Activated CD8-positive, alpha-beta memory T cell treated with anti-CD3 and anti-CD28 coated beads for 1 hour (primary cell): ENCODE measurements around the gene MPHOSPH9.

Experiments used
- DNase-seq, 2 donors: peaks; one replicate each; pipeline ENCODE4 v3.0.0-alpha.2; 2020; ENCODE audit warnings: low read depth in 1 of 2; ENCODE audit errors: extremely low read depth in 1 of 2

The MPHOSPH9 gene, protein sequence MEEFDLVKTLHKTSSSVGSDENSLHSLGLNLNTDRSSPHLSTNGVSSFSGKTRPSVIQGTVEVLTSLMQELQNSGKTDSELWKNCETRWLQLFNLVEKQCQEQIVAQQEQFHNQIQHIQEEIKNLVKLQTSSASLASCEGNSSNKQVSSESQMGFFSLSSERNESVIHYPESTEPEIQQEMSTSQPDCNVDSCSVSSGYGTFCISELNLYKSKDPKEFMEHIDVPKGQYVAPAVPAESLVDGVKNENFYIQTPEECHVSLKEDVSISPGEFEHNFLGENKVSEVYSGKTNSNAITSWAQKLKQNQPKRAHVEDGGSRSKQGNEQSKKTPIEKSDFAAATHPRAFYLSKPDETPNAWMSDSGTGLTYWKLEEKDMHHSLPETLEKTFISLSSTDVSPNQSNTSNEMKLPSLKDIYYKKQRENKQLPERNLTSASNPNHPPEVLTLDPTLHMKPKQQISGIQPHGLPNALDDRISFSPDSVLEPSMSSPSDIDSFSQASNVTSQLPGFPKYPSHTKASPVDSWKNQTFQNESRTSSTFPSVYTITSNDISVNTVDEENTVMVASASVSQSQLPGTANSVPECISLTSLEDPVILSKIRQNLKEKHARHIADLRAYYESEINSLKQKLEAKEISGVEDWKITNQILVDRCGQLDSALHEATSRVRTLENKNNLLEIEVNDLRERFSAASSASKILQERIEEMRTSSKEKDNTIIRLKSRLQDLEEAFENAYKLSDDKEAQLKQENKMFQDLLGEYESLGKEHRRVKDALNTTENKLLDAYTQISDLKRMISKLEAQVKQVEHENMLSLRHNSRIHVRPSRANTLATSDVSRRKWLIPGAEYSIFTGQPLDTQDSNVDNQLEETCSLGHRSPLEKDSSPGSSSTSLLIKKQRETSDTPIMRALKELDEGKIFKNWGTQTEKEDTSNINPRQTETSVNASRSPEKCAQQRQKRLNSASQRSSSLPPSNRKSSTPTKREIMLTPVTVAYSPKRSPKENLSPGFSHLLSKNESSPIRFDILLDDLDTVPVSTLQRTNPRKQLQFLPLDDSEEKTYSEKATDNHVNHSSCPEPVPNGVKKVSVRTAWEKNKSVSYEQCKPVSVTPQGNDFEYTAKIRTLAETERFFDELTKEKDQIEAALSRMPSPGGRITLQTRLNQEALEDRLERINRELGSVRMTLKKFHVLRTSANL

DNA sequence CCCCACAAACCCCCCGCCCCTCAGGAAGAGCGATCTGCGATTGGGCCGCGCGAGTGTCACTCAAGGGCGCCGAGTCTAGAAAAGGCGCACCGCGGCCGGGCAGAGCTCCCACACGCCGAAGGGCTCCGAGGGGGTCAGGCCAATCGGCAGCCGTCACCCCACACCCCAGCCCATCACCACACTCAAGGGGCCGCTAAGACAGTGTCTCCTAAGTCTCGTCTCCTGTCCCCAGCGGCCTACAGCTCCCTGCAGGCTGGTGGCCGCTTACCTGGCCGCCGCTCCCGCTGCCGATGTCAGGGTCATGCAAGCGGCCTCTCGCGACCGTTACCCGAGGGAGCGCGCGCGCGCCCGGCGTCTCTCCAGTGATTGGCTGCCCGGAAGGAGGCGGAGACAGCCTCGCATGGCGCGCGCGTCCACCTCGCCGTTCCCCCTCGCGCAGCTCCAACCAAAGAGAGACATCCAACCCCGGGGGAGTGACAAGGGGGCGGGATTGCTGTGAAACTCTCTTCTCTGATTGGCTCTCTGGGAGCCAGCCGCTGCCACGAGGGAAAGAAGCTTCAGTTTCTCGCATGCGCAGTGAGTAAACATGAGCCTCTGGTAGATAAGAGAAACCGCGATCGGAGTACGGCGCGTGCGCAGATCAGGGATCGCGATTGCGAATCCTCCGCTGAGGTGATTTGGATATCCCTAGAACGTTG, at the start of gene MPHOSPH9, which contains the start of gene MTRFR:
Gene MPHOSPH9 (minus strand): TSS at position 335 of the 698 bp plus-strand sequence. CDS start 2,777 bp downstream, outside the sequence.
Gene MTRFR (plus strand): TSS at position 630 of the 698 bp plus-strand sequence. CDS start 20,239 bp downstream, outside the sequence.
- peak; percentile 92 to 99 for DNase-seq

- DNase-seq: no peak
Observed at GRCh38 chr12:123282111-123282510, 49.2 kb upstream of the MPHOSPH9 start.

DNA sequence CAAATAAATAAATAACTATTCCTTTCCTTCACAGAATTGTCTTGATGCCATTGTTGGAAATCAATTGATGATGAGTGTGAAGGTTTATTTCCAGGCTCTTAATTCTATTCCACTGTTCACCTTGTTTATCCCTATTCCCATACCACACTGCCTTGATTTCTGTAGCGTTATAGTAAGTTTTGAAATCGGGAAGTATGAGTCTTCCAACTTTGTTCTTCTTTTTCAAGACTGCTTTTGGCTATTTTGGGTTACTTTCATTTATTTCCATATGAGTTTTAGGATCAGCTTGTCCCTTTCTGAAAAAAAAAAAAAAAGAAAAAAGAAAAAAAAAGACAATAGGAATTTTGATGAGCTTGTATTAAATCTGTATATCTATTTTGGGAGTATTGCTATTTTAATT, 48.0 kb upstream of the MPHOSPH9 start:
- DNase-seq: no peak

DNA sequence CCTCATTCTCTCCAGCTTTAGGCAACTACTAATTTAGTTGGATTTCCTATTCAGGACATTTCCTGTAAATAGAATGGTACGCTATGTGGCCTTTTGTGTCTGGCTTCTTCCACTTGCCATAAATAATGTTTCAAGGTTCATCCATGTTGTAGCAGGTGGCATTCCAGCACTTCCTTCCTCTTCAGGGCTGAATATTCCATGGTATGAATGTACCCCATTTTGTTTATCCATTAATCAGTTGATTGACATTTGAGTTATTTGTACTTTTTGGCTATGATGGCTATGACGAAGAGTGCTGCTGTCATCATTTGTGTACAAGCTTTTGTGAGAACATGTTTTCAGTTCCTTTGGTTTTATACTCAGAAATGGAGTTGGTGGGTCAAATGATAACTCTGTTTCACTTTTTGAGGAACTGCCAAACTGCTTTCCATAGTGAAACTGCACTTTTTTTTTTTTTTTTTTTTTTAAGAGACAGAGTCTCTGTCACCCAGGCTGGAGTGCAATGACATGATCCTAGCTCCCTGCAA, 45.2 kb upstream of the MPHOSPH9 start:
- no peak for DNase-seq

DNA sequence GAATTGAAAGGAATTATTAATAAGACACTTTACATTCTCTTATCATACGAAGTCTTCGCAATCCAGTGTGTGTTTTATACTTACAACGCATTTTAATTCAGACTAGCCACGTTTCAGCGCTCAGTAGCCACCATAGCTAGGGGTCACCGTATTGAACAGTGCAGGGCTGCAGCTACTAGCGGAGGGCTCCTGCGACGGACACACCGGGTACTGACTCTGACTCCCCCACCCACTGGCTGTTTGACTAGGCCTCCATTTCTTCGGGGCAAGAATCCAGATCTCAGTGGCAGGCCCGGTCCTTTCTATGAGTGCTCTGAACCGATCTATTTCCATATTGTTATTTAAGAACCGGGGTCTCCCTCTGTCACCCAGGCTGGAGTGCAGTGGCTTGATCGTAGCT, 40.2 kb upstream of the MPHOSPH9 start:
- no peak for DNase-seq

DNA sequence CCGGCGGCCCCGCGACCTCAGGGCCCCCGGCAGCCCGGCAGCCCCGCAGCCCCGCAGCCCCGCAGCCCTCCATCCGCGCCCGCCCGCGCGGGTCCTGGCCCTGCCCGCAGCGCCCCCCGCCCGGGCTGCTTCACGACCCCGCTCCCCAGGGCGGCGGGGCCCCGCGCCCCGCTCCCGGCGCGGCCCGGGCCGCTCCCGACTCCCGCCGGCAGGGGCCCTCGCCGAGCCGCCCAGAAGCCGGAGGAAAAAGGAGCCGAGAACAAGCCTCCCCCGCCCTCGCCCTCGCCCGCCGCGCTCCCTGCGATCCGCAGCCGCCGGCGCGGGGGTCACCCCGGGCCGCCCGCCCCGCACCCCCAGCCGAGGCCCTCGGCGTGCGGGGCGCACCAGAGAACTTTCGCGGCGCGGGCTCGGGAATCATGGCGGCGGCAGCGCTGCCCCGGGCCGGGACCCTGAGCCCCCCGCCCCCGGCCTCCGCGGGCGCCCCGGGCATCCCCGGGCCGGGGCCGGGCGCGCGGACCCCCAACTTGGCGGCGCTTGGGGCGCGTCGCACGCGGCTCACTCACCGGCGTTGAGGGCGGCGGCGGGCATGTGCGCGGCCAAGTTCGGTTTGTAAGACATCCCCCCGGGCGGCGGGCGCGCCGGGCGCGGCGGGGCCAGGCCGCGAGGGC, 38.2 kb upstream of the MPHOSPH9 start:
- peak; percentile 27 to 66 for DNase-seq

- DNase-seq: no peak
Observed at GRCh38 chr12:123270214-123271000, 37.5 kb upstream of the MPHOSPH9 start.

- DNase-seq: no peak
Observed at GRCh38 chr12:123269896-123270213, 36.9 kb upstream of the MPHOSPH9 start.

DNA sequence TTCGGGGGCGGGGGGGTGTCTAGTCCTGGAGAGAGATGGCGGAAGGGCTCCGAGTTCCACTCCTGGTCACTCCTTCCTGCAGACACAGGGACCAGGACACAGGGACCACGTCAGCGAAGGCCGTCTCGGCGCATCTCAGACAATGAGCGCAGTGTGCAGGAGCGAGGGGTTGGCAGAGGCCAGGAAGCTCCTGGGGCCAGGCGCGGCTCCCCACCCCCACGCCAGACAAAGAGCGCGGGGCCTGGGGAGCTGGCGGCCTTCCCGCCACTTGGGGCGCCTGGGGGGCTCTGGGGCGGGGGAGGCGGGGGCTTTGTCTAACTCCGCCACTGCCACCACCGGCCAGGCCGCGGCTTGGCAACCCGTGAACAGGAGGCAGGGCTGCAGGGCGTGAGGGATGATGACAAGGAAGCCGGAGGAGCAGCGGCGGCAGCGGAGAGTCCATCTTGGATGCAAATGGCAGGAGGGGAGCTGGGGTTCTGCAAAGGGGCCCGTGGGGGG, 36.5 kb upstream of the MPHOSPH9 start:
- DNase-seq: no peak

GRCh38 chr12:123268850-123269249, 35.9 kb upstream of the MPHOSPH9 start:
- DNase-seq: no peak

- no peak for DNase-seq
Observed at GRCh38 chr12:123267991-123268843, 35.3 kb upstream of the MPHOSPH9 start.

GRCh38 chr12:123267335-123267920, 34.5 kb upstream of the MPHOSPH9 start:
- no peak for DNase-seq

DNA sequence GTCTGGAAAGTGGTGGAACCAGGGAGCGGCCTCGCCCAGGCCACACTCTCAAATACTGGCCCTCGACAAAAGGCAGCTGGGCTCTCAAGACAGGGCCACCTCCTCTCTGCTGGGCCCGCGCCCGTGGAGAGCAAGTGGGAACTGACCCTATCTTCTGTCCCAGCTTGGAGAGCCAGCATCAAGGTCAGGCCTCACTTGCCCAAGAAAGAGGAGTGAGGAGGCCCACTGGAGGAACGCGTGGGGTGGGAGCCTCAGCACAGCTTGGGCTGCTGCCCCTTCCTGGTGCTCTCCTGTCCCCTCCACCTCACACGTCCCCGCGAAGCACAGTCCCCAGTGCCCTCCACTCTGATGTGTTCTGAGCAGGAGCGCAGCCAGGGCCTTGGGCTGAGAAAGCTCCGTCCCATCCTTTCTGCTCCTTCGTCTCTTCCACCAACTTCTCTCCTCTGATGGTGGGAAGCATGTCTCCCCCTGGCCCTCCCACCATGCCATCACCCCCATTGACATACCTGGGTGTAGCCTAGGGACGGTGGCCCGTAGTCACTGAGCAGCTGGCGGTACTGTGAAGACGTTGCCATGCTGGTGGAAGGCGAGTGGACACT, 33.8 kb upstream of the MPHOSPH9 start:
- DNase-seq: no peak

DNA sequence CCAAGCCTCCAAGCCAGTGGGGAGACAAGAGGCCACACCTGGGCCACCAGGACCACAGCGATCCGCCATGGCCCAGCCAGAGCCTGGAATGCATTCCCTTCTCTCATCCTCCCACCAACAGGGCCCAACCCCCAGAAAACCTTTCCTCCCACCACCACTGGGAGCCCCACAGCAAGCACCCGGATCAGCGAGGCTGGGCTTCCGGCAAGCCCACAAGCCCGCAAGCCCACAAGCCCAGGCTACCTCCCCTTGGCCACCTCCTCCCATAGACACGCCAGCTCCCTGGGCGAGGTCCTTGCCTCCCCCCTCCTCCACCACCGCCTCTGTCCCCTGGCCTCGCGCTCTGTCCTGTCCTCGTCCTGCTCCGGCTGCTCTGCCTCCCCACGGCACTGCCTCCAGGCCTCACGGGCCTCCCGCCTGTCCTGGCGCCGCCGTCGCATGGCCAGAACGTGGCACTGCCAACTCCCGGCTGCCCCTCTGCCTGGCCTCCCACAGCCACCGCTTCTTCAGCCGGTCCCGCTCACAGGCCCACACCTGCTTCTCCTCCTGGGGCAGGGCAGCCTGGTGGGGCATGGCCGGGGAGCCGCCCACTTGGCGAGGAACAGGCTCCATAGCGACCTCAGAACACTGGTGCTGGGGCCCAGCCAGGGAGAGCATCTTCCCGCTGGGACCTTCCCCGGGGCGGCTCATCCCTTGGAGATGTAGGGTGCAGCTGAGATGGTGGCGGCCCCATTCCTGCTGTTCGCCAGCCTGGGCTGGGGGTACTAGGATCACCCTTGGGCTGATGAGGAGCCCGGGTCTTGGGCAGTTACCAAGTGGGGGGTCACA, 33.1 kb upstream of the MPHOSPH9 start:
- no peak for DNase-seq

DNA sequence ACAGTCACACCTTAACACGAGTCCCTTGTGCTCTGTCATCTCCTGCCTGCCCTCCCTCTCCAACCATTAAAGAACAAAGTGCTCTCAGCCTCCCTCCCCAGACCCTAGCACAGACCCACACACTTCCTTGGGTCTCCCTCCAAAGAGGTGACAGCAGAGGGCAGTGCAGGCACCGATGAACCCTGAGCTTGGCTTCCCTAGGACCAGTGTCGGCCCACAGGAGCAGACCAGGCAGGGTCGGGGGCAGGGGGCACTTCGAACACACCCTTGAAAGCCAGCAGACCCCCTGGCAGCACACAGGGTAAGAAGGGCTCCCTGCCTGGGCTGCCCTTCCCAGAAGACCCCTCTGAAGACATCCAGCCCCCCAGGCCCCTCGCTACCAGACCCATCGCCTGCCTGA, 31.7 kb upstream of the MPHOSPH9 start:
- no peak for DNase-seq

GRCh38 chr12:123263196-123263817, 30.4 kb upstream of the MPHOSPH9 start:
- DNase-seq: no peak
